ENCODE measurements around the gene USHBP1. TPM values are rescaled to one million over a fixed set of nuclear protein-coding genes. Genes with fewer than 3 reads are reported as not detected.

Gene USHBP1
- total RNA-seq, 6 experiments from 2014 or later = 0.81 to 3.6 (median 1.7) TPM

- H3K9me3 ChIP-seq = no peaks in the 10 kb centered on the region
- peak overlapping the region in 2 of 3 donors; percentile 31 to 36 for H3K4me3 ChIP-seq
- intact Hi-C loops (cut with DNase I) = no loop called here
- no peak for TF ChIP-seq CTCF (IDR thresholded peaks at IDR 0.05)
- TF ChIP-seq POLR2A (IDR thresholded peaks at IDR 0.05) = no peak
- no peaks in the 10 kb centered on the region for H3K27me3 ChIP-seq
- DNase-seq (peak in 2 of 3 donors; percentile 77 to 81), ATAC-seq (peak; percentile 18 to 53 (median 32))
- H3K36me3 ChIP-seq = peaks cover 0 to 8% (median 4%) of the 10 kb centered on the region in 4 donors
- peak overlapping the region in 2 of 3 donors; percentile 11 to 81 for H3K27ac ChIP-seq
- H3K4me1 ChIP-seq = peaks cover 0 to 63% (median 22%) of the 10 kb centered on the region in 4 donors
- 20% methylated on average over 17 of the region's 24 CpGs for WGBS (ENCODE audit: insufficient coverage, low coverage, low lambda C conversion rate, missing lambda C conversion rate)
These were observed 24.3 kb downstream of the USHBP1 start for GRCh38 chr19:17240062-17240752.

- DNase-seq (no peak), ATAC-seq (no peak)
- Histone ChIP-seq H3K4me3 (no peak overlapping the region), H3K36me3 (peaks cover 0 to 13% (median 4%) of the 10 kb centered on the region in 4 donors), H3K4me1 (peaks cover 0 to 68% (median 22%) of the 10 kb centered on the region in 4 donors), H3K27ac (no peak overlapping the region), H3K27me3 (no peaks in the 10 kb centered on the region), H3K9me3 (no peaks in the 10 kb centered on the region)
- WGBS (ENCODE audit: insufficient coverage, low coverage, low lambda C conversion rate, missing lambda C conversion rate) = 89% methylated on average over 11 of the region's 13 CpGs
- TF ChIP-seq CTCF (IDR thresholded peaks at IDR 0.05) (no peak), POLR2A (IDR thresholded peaks at IDR 0.05) (no peak)
- intact Hi-C loops (cut with DNase I) = no loop called here
These were observed 26.5 kb downstream of the USHBP1 start for GRCh38 chr19:17237747-17238706.

GRCh38 chr19:17236811-17237543 lies 27.6 kb downstream of the USHBP1 start:
- WGBS (ENCODE audit: insufficient coverage, low coverage, low lambda C conversion rate, missing lambda C conversion rate) = 69% methylated on average over 9 of the region's 18 CpGs
- peaks cover 0 to 58% (median 19%) of the 10 kb centered on the region in 4 donors for H3K4me1 ChIP-seq
- H3K4me3 ChIP-seq = no peak overlapping the region
- peaks cover 0 to 24% (median 5%) of the 10 kb centered on the region in 4 donors for H3K36me3 ChIP-seq
- DNase-seq (no peak), ATAC-seq (no peak)
- peak overlapping the region in 1 of 3 donors; percentile 60 for H3K27ac ChIP-seq
- TF ChIP-seq POLR2A (IDR thresholded peaks at IDR 0.05) (no peak), CTCF (IDR thresholded peaks at IDR 0.05) (no peak)
- intact Hi-C loops (cut with DNase I) = no loop called here
- no peaks in the 10 kb centered on the region for H3K9me3 ChIP-seq
- no peaks in the 10 kb centered on the region for H3K27me3 ChIP-seq

Measured in right lobe of liver (tissue), 6 donors.